A673 (cell line): Measurements from ENCODE around the gene SPO11.

Source experiments
- CTCF ChIP-seq: fragments of 300-800, 200-600 bp; sonication (generic); conservative IDR thresholded peaks from 2 replicates; pipeline ENCODE4 v1.5.1; 2017; ENCODE audit warnings: low read depth, mild to moderate bottlenecking, antibody characterized with exemption, low read length, moderate library complexity, mixed read lengths
- EZH2 ChIP-seq: fragments of 200-600 bp; sonication (generic); IDR thresholded peaks from 2 replicates; pipeline ENCODE4 v1.6.1; 2017; ENCODE audit warnings: borderline replicate concordance, low read depth, mild to moderate bottlenecking, mixed read lengths, antibody characterized with exemption, low read length; ENCODE audit not compliant: poor library complexity, severe bottlenecking

GRCh38 chr20:57378646-57379262, 49.2 kb downstream of the SPO11 start:
- TF ChIP-seq CTCF: no peak
- TF ChIP-seq EZH2: no peak
